GM19035 (cell line): ENCODE measurements around the gene SH3RF3.

Source experiments
- ATAC-seq: cut with Tn5 transposase; IDR thresholded peaks from one replicate; pipeline ENCODE4 v1.9.1; 2021; ENCODE audit not compliant: unreplicated experiment

SH3RF3 gene

GRCh38 chr2:109199790-109200189, 70.8 kb downstream of the SH3RF3 start:
- ATAC-seq, result no peak

GRCh38 chr2:109200616-109201464, 71.8 kb downstream of the SH3RF3 start:
- ATAC-seq, result no peak

GRCh38 chr2:109201465-109202327, 72.7 kb downstream of the SH3RF3 start:
- ATAC-seq, result no peak

- ATAC-seq, result no peak
Measured at GRCh38 chr2:109202486-109202885, 73.5 kb downstream of the SH3RF3 start.

GRCh38 chr2:109203246-109204011, 74.4 kb downstream of the SH3RF3 start:
- ATAC-seq, result no peak

- ATAC-seq, result no peak
Measured at GRCh38 chr2:109204412-109204811, 75.4 kb downstream of the SH3RF3 start.

- ATAC-seq, result no peak
Measured at GRCh38 chr2:109205447-109205846, 76.4 kb downstream of the SH3RF3 start.

- ATAC-seq, result no peak
Measured at GRCh38 chr2:109206569-109207146, 77.7 kb downstream of the SH3RF3 start.

GRCh38 chr2:109207176-109207575, 78.2 kb downstream of the SH3RF3 start:
- no peak for ATAC-seq

GRCh38 chr2:109208071-109208950, 79.3 kb downstream of the SH3RF3 start:
- no peak for ATAC-seq

GRCh38 chr2:109208951-109209335, 79.9 kb downstream of the SH3RF3 start:
- no peak for ATAC-seq

GRCh38 chr2:109209412-109209811, 80.4 kb downstream of the SH3RF3 start:
- no peak for ATAC-seq

- no peak for ATAC-seq
Measured at GRCh38 chr2:109209941-109210340, 80.9 kb downstream of the SH3RF3 start.

GRCh38 chr2:109210431-109211200, 81.6 kb downstream of the SH3RF3 start:
- ATAC-seq, result no peak

GRCh38 chr2:109211315-109211714, 82.3 kb downstream of the SH3RF3 start:
- no peak for ATAC-seq

GRCh38 chr2:109212836-109213563, 84.0 kb downstream of the SH3RF3 start:
- ATAC-seq, result no peak

GRCh38 chr2:109213646-109214433, 84.8 kb downstream of the SH3RF3 start:
- ATAC-seq, result peak; percentile 63
